Measurements from ENCODE around the gene P2RY8.
"Not testable (repeated sequence)": the region's sequence is repeated elsewhere in the genome, so short reads cannot be mapped to it uniquely, and the experiment has no call there.

P2RY8 gene

DNA sequence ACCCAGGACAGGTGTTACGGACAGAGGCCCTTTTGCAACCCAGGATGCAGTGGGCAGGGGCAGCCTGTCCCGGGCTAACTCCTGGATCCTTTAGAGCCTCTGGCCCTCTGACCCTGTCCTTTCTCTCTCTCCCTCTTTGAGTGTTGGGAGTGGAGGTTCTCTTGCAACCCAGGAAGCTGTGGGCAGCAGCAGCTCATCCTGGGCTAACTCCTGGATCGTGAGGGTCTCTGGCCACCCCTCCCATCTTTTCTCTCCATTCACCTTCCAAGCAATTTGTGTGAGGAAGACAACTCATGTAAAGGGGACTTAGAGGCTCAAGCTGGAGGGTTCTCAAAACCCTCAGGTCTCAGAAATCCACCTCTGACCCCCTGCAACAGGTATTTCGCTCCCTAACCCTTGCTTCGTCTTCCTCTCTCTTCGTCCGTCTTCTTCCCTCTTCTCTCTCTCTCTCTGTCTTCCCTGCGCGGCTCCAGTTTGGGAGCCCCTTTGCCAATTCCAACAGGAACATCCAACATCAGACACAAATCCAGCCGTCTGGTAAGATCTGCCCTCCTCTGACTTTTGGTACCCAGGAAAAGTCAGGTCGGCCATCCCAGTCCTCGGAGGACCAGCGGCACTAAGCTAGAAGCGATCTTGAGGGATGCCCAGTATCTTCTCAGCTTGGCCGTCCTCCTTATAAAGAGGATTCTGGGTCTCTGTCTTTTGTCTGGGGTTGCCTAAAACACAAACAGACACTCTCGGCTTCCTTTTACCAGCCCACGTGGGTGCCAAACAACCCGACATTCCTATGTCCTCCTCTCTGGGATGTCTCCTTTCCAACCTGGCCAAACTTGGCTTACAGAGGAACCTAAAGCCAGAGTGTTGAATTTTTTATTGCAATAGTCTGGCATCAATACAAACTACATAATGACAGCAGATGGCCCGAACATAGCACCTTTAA lies 92.2 kb downstream of the P2RY8 start:
- no peak for DNase-seq (ENCODE audit: low read depth)

GRCh38 chrX:1443496-1444075 lies 93.4 kb downstream of the P2RY8 start:
- no peak for DNase-seq (ENCODE audit: low read depth)

- DNase-seq (ENCODE audit: low read depth) = no peak
These were observed 94.1 kb downstream of the P2RY8 start for GRCh38 chrX:1442724-1443367.

DNA sequence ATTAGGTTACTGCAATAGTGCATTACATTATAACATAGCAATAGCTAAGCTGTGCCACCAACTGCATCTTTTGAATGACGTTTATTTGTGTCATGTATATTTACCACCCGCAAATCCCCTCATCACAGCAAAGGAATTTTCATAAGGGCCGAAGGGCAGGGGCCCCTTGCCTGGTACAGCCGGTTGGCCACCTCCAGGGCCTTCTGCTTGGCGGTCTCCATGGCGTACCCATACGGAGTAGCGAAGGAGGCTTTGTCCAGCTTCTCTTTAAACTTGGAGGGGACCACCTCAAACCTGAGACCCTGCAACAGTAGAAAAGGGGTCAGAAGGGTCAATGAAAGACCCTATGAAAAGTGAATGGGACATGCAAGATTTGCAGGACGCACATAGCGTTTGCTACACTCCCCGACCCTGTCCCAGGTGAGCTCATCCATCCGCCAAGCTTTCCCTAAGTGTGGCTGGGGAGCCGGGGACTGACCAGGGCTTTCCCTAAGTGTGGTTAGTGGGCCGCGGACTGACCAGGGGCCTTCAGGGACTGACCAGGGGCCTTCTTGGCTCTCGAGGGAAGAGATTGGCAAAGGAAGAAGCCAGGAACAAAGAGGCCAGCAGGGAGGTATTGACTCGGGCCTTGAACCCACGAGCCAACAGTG lies 94.8 kb downstream of the P2RY8 start:
- DNase-seq (ENCODE audit: low read depth) = no peak

- DNase-seq (ENCODE audit: low read depth) = no peak
These were observed 96.5 kb downstream of the P2RY8 start for GRCh38 chrX:1440506-1440905.

- DNase-seq (ENCODE audit: low read depth) = no peak
These were observed 101.6 kb downstream of the P2RY8 start for GRCh38 chrX:1435241-1435895.

- DNase-seq (ENCODE audit: low read depth) = no peak
These were observed 102.1 kb downstream of the P2RY8 start for GRCh38 chrX:1434871-1435240.

GRCh38 chrX:1433646-1434357 lies 103.2 kb downstream of the P2RY8 start:
- DNase-seq (ENCODE audit: low read depth) = no peak

DNA sequence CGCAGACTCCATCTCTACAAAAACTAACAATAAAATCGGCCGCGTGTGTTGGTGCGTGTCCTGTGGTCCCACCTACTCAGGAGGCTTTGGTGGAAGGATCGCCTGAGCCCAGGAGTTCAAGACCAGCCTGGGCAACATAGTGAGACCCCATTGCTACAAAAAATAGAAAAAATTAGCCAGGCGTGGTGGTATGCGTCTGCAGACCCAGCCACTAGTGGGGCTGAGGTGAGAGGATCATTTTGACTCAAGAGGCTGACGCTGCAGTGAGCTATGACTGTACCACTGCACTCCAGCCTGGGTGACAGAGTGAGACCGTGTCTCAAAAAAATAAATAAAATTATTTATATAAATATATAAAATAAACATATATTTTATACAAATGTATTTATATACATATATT lies 106.5 kb downstream of the P2RY8 start:
- no peak for DNase-seq (ENCODE audit: low read depth)

GRCh38 chrX:1427756-1428155 lies 109.2 kb downstream of the P2RY8 start:
- no peak for DNase-seq (ENCODE audit: low read depth)

DNA sequence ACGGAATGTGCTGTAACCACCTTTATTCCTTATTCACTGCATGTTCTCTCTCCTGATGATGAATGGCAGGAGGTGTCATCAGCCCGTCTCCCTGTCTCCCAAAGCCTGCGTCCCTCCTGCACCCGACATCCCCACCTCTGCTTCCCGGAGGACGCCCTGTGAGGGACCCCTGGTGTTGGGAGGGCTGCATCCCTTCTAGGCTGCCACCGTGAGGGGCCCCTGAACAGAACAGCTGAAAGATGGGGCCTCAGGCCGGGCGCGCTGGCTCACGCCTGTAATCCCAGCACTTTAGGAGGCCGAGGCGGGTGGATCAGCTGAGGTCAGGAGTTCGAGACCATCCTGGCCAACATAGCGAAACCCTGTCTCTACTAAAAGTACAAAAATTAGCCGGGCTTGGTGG lies 110.7 kb downstream of the P2RY8 start:
- not testable (repeated sequence) for DNase-seq (ENCODE audit: low read depth)

DNA sequence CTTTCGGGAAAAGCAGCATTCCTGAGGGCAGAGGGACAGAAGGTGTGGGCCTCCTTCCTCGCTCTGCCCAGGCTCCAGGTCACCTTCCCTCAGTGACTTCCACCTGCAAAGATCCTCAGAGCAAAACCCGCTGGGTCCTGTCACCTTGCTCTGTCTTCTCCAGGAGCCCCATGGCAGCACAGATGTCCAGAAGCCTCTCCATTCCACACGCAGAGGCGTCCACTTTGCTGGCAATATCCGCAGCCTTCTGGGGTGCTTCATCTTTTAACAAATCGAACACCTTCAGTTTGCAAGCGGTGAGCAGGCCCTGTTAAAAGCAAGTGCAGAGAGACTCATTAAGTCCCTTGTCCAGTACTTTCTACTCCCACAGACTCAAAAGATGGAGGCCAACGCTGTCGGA lies 111.6 kb downstream of the P2RY8 start:
- no peak for DNase-seq (ENCODE audit: low read depth)

GRCh38 chrX:1424147-1424851 lies 112.7 kb downstream of the P2RY8 start:
- no peak for DNase-seq (ENCODE audit: low read depth)

DNA sequence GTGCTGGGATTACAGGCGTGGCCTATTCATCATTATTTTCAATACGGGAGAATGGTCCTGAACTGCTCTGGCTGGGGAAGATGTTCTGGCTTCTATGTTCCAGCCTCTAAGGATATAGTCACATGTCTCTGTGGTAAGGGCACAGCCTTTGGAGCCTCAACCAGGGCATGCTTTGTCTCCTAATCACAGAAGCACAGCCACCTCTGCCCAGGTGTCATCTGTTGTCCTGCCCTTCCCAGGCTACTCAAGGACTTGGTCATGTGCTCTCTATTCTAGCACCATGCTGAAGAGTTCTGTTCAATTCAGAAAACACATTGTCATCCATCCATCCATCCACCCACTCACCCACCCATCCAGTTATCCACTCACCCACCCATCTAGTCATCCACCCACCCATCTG lies 113.8 kb downstream of the P2RY8 start:
- DNase-seq (ENCODE audit: low read depth) = no peak

DNA sequence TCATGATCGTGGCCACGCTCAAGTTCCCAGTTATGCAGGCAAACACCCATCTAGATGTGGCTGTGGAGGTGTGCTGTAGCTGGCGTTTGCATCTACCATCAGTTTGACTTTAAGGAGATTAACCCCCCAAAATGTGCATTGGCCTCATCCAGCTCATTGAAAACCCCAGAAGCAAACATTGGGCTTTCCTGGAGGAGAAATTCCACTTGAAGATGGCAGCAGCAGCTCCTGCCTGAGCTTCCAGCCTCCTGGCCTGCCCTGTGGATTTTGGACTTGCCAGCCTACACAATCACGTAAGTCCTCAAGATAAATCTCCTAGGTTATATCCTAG lies 114.9 kb downstream of the P2RY8 start:
- no peak for DNase-seq (ENCODE audit: low read depth)

DNA sequence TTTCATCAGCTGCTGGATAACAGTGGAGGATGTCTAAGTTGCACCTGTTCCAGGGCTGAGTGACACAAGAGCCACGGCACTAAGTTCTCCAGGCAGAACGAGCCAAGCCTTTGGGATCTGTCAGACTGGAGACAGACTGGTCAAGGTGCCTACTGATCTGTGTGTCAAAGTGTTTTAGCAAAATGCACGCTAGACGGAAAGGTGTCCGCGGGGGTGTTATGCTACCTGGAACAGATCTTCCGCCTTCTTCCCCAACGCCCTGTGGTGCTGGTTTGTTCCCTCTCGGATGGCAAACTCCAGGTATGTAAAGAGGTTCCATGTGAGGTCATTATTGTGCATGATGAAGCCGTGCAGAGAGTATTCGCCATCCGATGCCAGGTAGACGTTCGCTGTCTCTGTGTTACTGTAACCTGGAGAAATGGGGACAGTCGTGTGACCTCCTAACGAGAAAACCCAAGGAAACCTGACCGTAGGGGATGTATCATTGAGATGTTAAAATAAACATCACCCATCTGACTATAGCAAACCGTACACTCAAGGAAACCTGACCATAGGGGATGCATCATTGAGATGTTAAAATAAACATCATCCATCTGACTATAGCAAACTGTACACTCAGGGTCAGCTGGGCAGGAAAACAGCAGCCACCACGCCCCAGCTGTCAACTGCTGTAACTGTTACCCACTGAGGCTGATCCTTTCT lies 115.4 kb downstream of the P2RY8 start:
- peak; percentile 24 for DNase-seq (ENCODE audit: low read depth)

DNA sequence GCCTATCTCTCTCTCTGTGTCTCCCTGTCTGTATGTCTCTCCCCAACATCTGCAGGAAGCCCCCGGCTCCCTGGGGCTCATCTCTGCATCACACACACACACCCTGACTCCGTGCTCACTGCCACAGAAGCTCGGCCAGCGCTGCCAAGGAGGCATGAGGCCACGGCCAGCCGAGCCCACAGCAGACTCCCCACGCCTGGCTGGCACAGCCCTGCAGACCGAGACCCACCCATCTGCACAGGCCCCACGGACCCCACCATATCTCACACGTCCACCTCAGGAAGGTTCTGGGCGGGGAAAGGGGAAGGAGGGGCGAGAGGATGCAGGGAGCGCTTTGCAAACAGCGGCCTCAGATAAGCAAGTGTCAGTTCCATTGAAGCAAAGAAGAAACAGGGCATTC lies 116.6 kb downstream of the P2RY8 start:
- DNase-seq (ENCODE audit: low read depth) = no peak

GRCh38 chrX:1419545-1420355 lies 117.2 kb downstream of the P2RY8 start:
- no peak for DNase-seq (ENCODE audit: low read depth)

GRCh38 chrX:1418901-1419544 lies 118.0 kb downstream of the P2RY8 start:
- DNase-seq (ENCODE audit: low read depth) = no peak
